GM12878 (cell line): ENCODE results near the gene NEAT1. TPM values are rescaled to one million over a fixed set of nuclear protein-coding genes. Genes with fewer than 3 reads are reported as not detected.

ENCODE experiments used
- ATAC-seq: fragments of 200-7000 bp; cut with Tn5 transposase; 3 replicates; pipeline ENCODE4 v1.9.1; 2020; ENCODE audit warnings: mild to moderate bottlenecking, moderate library complexity
- BruUV-seq: library from RNA; stranded (reverse); fragments of 400-500 nt; replicated peaks from 2 replicates; lab custom pipeline; 2021; lab: Mats Ljungman, UMichigan
- CTCF ChIA-PET: fragments of 300-600 bp; sonication (Branson Sonifier 250); formaldehyde crosslinking; extraction: SDS; loops from one replicate; lab custom pipeline; 2021; ENCODE audit warnings: inconsistent platforms; lab: Yijun Ruan, JAX
- POLR2A ChIA-PET: fragments of 350-600 bp; formaldehyde crosslinking; extraction: SDS; loops from one replicate; lab custom pipeline; 2021; ENCODE audit warnings: inconsistent platforms; lab: Charles Lee
- RAD21 ChIA-PET: fragments of 300-600 bp; sonication (Branson Sonifier 250); formaldehyde crosslinking; loops from one replicate; lab custom pipeline; 2023; ENCODE audit warnings: antibody characterized with exemption; ENCODE audit not compliant: unreplicated experiment; lab: Charles Lee
- SMC1A ChIA-PET: fragments of 300-600 bp; sonication (Branson Sonifier 250); formaldehyde crosslinking; loops from one replicate; lab custom pipeline; 2023; ENCODE audit not compliant: unreplicated experiment, uncharacterized antibody; lab: Charles Lee
- DNase-seq: peaks from one replicate; pipeline ENCODE4 v3.0.0-alpha.2; 2011; ENCODE audit warnings: low read depth, low spot score
- FAIRE-seq: peaks from 3 replicates; lab custom pipeline; 2011; peaks lifted over from hg19 to GRCh38; lab: Jason Lieb, UNC
- H2AFZ ChIP-seq: 2 replicates; pipeline ENCODE4 v1.6.0; 2011; ENCODE audit warnings: low read depth, low read length, control low read depth; ENCODE audit not compliant: control insufficient read depth
- H3K27ac ChIP-seq: 2 replicates; pipeline ENCODE4 v1.5.1; 2011; ENCODE audit warnings: control low read depth; ENCODE audit not compliant: control insufficient read depth, insufficient read depth
- H3K27me3 ChIP-seq, 2 experiments: replicated peaks in 1 of 2; 2 replicates each; pipeline versions ENCODE4 v1.6.0 to v1.6.1; 2011; ENCODE audit warnings: low read length in 1 of 2; ENCODE audit not compliant: control insufficient read depth in 2 of 2, insufficient read depth in 2 of 2
- H3K36me3 ChIP-seq, 2 experiments: 2 replicates each; pipeline ENCODE4 v1.5.1; 2011; ENCODE audit warnings: low read length in 1 of 2; ENCODE audit not compliant: control insufficient read depth in 2 of 2, insufficient read depth in 2 of 2
- H3K4me1 ChIP-seq: 2 replicates; pipeline ENCODE4 v1.6.1; 2011; ENCODE audit warnings: mild to moderate bottlenecking, low read length, moderate library complexity, mixed read lengths; ENCODE audit not compliant: control insufficient read depth, insufficient read depth
- H3K4me2 ChIP-seq: 2 replicates; pipeline ENCODE4 v1.6.0; 2011; ENCODE audit warnings: control low read depth; ENCODE audit not compliant: control insufficient read depth, insufficient read depth
- H3K4me3 ChIP-seq: fragments of 200-600 bp; sonication (generic); 2 replicates; pipeline ENCODE4 v1.5.1; 2016
- H3K79me2 ChIP-seq: 2 replicates; pipeline ENCODE4 v1.6.0; 2011; ENCODE audit warnings: low read length; ENCODE audit not compliant: control insufficient read depth, insufficient read depth
- H3K9ac ChIP-seq: 2 replicates; pipeline ENCODE4 v1.8.0; 2011; ENCODE audit warnings: low read length, control low read depth, mixed read lengths; ENCODE audit not compliant: control insufficient read depth, insufficient read depth
- H3K9me3 ChIP-seq: replicated peaks from 3 replicates; pipeline ENCODE4 v1.5.1; 2011; ENCODE audit warnings: mild to moderate bottlenecking, low read length; ENCODE audit not compliant: control insufficient read depth, insufficient read depth
- H4K20me1 ChIP-seq: 2 replicates; pipeline ENCODE4 v1.6.0; 2011; ENCODE audit not compliant: control insufficient read depth, insufficient read depth
- HDAC6 ChIP-seq: fragments of 200-600 bp; sonication (generic); IDR thresholded peaks from one replicate; pipeline ENCODE4 v1.8.0; 2017; ENCODE audit warnings: antibody characterized with exemption; ENCODE audit not compliant: unreplicated experiment
- LARP7 ChIP-seq: fragments of 450-650 bp; IDR thresholded peaks from 2 replicates; pipeline ENCODE4 v1.6.1; 2017; ENCODE audit warnings: mild to moderate bottlenecking
- NRF1 ChIP-seq: conservative IDR thresholded peaks from 2 replicates; pipeline ENCODE4 v1.6.1; 2011; ENCODE audit warnings: mild to moderate bottlenecking, low read depth, low read length, improper control_type of control experiment
- POLR2A ChIP-seq: IDR thresholded peaks from 2 replicates; pipeline ENCODE4 v1.6.1; 2011; ENCODE audit warnings: low read depth, mild to moderate bottlenecking, low read length
- POLR2AphosphoS5 ChIP-seq: IDR thresholded peaks from 2 replicates; pipeline ENCODE4 v1.6.1; 2011; ENCODE audit warnings: mild to moderate bottlenecking, low read length, inconsistent platforms
- RFX5 ChIP-seq: IDR thresholded peaks from 2 replicates; pipeline ENCODE4 v1.6.1; 2011; ENCODE audit warnings: low read depth, low read length, improper control_type of control experiment
- SIN3A ChIP-seq: IDR thresholded peaks from 2 replicates; pipeline ENCODE4 v1.6.1; 2012; ENCODE audit warnings: low read depth, low read length, improper control_type of control experiment
- STAT3 ChIP-seq: IDR thresholded peaks from 2 replicates; pipeline ENCODE4 v1.6.1; 2011; ENCODE audit warnings: low read depth, low read length, improper control_type of control experiment
- WGBS: methylation state at CpG from one replicate; pipeline ENCODE4 v1.1.6; 2016; ENCODE audit warnings: low lambda C conversion rate; ENCODE audit not compliant: insufficient replicate concordance, insufficient coverage; ENCODE audit errors: missing lambda C conversion rate; 5-methylcytosine and 5-hydroxymethylcytosine counted together
- in situ Hi-C: fragments of 300-500 bp; cut with MboI; formaldehyde crosslinking; loops from 9 replicates; pipeline ENCODE4 v1.14.3; 2018; ENCODE audit warnings: mixed read lengths
- intact Hi-C: fragments of 100-400 bp; cut with micrococcal nuclease; formaldehyde crosslinking; loops from one replicate; pipeline ENCODE4 v1.14.2; 2022; ENCODE audit not compliant: unreplicated experiment
- polyA plus RNA-seq, 11 experiments: library from polyadenylated mRNA; depleted of rRNA in 4 of 11; unstranded in 6 of 11; stranded (reverse) in 5 of 11; fragments of >200 nt; fragmentation: Nextera tagmentation in 4 of 11; fragmentation: Illumina TruSeq in 1 of 11; extraction: Ambion mirVana in 4 of 11; extraction: Trizol in 1 of 11; gene quantifications; 1 replicate in 1 of 11; 2 replicates in 10 of 11; pipeline versions ENCODE4 v1.2.1 to v1.2.3, GENCODE V29; 2011 to 2016; ENCODE audit warnings: inconsistent platforms in 2 of 11, missing spikeins in 2 of 11, low read depth in 1 of 11
- total RNA-seq, 4 experiments: library from RNA; depleted of rRNA in 3 of 4; stranded (reverse); fragments of >200 nt in 3 of 4; fragmentation: Illumina TruSeq in 1 of 4; extraction: Trizol in 1 of 4; gene quantifications; 2 replicates each; pipeline versions ENCODE4 v1.2.1 to v1.2.3, GENCODE V29; 2013 to 2021
- TF ChIP-seq, protein P1 (sequence below): fragments of 450-650 bp; IDR thresholded peaks from 2 replicates; pipeline ENCODE4 v1.6.1; 2014; ENCODE audit warnings: mild to moderate bottlenecking
- TF ChIP-seq, protein P2 (sequence below): IDR thresholded peaks from 2 replicates; pipeline ENCODE4 v1.6.1; 2012; ENCODE audit warnings: low read length, inconsistent platforms
- TF ChIP-seq, protein P3 (sequence below): fragments of 450-650 bp; IDR thresholded peaks from 2 replicates; pipeline ENCODE4 v1.6.1; 2016; ENCODE audit warnings: mild to moderate bottlenecking
- TF ChIP-seq, protein P4 (sequence below): fragments of 450-650 bp; formaldehyde crosslinking; IDR thresholded peaks from 2 replicates; pipeline ENCODE4 v1.4.0; 2020; ENCODE audit warnings: mild to moderate bottlenecking, moderate library complexity
- TF ChIP-seq, protein P5 (sequence below): IDR thresholded peaks from 2 replicates; pipeline ENCODE4 v1.6.1; 2011; ENCODE audit warnings: low read depth, low read length, improper control_type of control experiment, borderline replicate concordance

Gene NEAT1
- total and polyA plus RNA-seq, 10 of the 15 experiments (the other 5 are each of a cell fraction or from before 2014, with no cell fraction given): 13.6 to 328 (median 69.4) TPM

DNA sequence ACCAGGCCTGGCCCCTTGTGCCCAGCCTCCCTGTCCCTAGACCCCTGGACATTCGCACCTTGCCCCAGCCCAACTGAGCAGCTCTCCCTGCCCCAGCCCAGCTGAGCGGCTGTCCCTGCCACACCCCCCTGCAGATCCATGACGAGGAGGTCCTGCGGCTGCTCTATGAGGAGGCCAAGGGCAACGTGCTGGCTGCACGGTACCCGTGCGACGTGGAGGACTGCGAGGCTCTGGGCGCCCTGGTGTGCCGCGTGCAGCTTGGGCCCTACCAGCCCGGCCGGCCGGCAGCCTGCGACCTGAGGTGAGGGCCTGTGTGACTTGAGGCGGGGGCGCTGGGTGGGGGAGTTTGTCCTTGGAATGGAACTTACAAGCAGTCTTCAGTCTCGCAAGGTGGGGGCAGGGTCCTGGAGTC lies 28.5 kb upstream of the NEAT1 start:
- POLR2A ChIA-PET: no interaction called here
- TF ChIP-seq SIN3A (no peak), LARP7 (no peak), POLR2A (no peak), HDAC6 (no peak), NRF1 (no peak), POLR2AphosphoS5 (no peak), STAT3 (no peak), RFX5 (no peak)
- TF ChIP-seq, protein P1, sequence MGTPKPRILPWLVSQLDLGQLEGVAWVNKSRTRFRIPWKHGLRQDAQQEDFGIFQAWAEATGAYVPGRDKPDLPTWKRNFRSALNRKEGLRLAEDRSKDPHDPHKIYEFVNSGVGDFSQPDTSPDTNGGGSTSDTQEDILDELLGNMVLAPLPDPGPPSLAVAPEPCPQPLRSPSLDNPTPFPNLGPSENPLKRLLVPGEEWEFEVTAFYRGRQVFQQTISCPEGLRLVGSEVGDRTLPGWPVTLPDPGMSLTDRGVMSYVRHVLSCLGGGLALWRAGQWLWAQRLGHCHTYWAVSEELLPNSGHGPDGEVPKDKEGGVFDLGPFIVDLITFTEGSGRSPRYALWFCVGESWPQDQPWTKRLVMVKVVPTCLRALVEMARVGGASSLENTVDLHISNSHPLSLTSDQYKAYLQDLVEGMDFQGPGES: no peak
- TF ChIP-seq, protein P2, sequence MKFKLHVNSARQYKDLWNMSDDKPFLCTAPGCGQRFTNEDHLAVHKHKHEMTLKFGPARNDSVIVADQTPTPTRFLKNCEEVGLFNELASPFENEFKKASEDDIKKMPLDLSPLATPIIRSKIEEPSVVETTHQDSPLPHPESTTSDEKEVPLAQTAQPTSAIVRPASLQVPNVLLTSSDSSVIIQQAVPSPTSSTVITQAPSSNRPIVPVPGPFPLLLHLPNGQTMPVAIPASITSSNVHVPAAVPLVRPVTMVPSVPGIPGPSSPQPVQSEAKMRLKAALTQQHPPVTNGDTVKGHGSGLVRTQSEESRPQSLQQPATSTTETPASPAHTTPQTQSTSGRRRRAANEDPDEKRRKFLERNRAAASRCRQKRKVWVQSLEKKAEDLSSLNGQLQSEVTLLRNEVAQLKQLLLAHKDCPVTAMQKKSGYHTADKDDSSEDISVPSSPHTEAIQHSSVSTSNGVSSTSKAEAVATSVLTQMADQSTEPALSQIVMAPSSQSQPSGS: no peak
- TF ChIP-seq, protein P3, sequence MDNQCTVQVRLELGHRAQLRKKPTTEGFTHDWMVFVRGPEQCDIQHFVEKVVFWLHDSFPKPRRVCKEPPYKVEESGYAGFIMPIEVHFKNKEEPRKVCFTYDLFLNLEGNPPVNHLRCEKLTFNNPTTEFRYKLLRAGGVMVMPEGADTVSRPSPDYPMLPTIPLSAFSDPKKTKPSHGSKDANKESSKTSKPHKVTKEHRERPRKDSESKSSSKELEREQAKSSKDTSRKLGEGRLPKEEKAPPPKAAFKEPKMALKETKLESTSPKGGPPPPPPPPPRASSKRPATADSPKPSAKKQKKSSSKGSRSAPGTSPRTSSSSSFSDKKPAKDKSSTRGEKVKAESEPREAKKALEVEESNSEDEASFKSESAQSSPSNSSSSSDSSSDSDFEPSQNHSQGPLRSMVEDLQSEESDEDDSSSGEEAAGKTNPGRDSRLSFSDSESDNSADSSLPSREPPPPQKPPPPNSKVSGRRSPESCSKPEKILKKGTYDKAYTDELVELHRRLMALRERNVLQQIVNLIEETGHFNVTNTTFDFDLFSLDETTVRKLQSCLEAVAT: no peak
- TF ChIP-seq, protein P4, sequence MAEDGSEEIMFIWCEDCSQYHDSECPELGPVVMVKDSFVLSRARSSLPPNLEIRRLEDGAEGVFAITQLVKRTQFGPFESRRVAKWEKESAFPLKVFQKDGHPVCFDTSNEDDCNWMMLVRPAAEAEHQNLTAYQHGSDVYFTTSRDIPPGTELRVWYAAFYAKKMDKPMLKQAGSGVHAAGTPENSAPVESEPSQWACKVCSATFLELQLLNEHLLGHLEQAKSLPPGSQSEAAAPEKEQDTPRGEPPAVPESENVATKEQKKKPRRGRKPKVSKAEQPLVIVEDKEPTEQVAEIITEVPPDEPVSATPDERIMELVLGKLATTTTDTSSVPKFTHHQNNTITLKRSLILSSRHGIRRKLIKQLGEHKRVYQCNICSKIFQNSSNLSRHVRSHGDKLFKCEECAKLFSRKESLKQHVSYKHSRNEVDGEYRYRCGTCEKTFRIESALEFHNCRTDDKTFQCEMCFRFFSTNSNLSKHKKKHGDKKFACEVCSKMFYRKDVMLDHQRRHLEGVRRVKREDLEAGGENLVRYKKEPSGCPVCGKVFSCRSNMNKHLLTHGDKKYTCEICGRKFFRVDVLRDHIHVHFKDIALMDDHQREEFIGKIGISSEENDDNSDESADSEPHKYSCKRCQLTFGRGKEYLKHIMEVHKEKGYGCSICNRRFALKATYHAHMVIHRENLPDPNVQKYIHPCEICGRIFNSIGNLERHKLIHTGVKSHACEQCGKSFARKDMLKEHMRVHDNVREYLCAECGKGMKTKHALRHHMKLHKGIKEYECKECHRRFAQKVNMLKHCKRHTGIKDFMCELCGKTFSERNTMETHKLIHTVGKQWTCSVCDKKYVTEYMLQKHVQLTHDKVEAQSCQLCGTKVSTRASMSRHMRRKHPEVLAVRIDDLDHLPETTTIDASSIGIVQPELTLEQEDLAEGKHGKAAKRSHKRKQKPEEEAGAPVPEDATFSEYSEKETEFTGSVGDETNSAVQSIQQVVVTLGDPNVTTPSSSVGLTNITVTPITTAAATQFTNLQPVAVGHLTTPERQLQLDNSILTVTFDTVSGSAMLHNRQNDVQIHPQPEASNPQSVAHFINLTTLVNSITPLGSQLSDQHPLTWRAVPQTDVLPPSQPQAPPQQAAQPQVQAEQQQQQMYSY (CRISPR knock-in tag): no peak
- TF ChIP-seq, protein P5, sequence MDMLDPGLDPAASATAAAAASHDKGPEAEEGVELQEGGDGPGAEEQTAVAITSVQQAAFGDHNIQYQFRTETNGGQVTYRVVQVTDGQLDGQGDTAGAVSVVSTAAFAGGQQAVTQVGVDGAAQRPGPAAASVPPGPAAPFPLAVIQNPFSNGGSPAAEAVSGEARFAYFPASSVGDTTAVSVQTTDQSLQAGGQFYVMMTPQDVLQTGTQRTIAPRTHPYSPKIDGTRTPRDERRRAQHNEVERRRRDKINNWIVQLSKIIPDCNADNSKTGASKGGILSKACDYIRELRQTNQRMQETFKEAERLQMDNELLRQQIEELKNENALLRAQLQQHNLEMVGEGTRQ: no peak

More for the DNA sequence above, 28.5 kb upstream of the NEAT1 start:
- ChIA-PET SMC1A (interaction anchor here (0.7 kb wide), 1 partner anchor 22 kb away, joined by 3 read pairs; no protein-coding TSS in a partner anchor), RAD21 (no interaction called here), CTCF (no interaction called here)
- Histone ChIP-seq H3K4me2 (no peak overlapping the region), H3K36me3 (peaks cover 8 to 30% of the 10 kb centered on the region in 2 experiments), H2AFZ (no peak overlapping the region), H3K9ac (no peak overlapping the region), H3K4me3 (no peak overlapping the region), H4K20me1 (no peaks in the 10 kb centered on the region), H3K9me3 (no peaks in the 10 kb centered on the region), H3K27me3 (no peaks in the 10 kb centered on the region), H3K27ac (no peak overlapping the region), H3K4me1 (peaks cover 17% of the 10 kb centered on the region), H3K79me2 (peaks cover 22% of the 10 kb centered on the region)
- no TSS peak for BruUV-seq
- ATAC-seq (no peak), DNase-seq (no peak), FAIRE-seq (no peak)
- intact Hi-C loops: no loop called here
- in situ Hi-C loops: no loop called here
- 95% methylated on average over 20 of the region's 20 CpGs for WGBS
